ENCODE results near the gene NCF1.
"Not testable (repeated sequence)": the region's sequence is repeated elsewhere in the genome, so short reads cannot be mapped to it uniquely, and the experiment has no call there.

NCF1 gene

GRCh38 chr7:74773760-74774750 is at the start of gene NCF1:
Gene NCF1, plus strand, starts transcription at chr7:74774011. Its CDS starts 21 bp downstream, at chr7:74774032.
- not testable (repeated sequence) for H3K9me3 ChIP-seq (ENCODE audit: control insufficient read depth, insufficient read depth, low read length); H3K4me2 ChIP-seq (ENCODE audit: low read length); H3K36me3 ChIP-seq (ENCODE audit: control insufficient read depth, low read length); H3K79me2 ChIP-seq (ENCODE audit: control insufficient read depth, low read length); H3K27ac ChIP-seq (ENCODE audit: low read depth, low read length); H4K20me1 ChIP-seq (ENCODE audit: control insufficient read depth, insufficient read depth, low read depth, low read length); H3K9me2 ChIP-seq (replicated peaks; ENCODE audit: control insufficient read depth, low read length); H3F3A ChIP-seq (ENCODE audit: control insufficient read depth, insufficient read depth); H3K27me3 ChIP-seq (ENCODE audit: control insufficient read depth, low read length); H3K4me3 ChIP-seq (ENCODE audit: low read length); H3K4me1 ChIP-seq (ENCODE audit: control insufficient read depth, low read length)

DNA sequence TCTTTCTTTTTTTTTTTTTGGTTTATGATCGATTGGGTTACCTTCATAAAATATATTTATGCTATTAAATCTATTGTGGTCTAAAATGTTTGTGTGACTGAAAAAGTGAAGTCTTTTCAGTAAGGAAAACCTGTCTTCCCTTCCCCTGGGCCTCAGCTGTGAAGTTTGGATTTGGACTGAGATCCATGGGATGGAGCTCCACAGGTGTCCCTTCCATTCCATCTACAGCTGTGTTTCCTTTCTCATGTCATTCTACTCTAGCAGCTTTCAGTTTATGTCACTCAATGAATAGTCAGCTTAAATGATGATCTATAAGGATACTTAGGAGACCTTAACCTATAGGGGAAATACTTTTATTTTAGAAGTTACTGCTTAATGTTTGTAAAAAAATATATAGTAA is 48.0 kb upstream of the NCF1 start:
- Histone ChIP-seq H3K9me3 (ENCODE audit: control insufficient read depth, insufficient read depth, low read length) (no peaks in the 10 kb centered on the region), H3K4me2 (ENCODE audit: low read length) (no peak overlapping the region), H3K9me2 (replicated peaks; ENCODE audit: control insufficient read depth, low read length) (no peaks in the 10 kb centered on the region), H3K36me3 (ENCODE audit: control insufficient read depth, low read length) (peaks cover 63% of the 10 kb centered on the region), H3K27ac (ENCODE audit: low read depth, low read length) (no peak overlapping the region), H3K4me3 (ENCODE audit: low read length) (no peak overlapping the region), H3K79me2 (ENCODE audit: control insufficient read depth, low read length) (peaks cover 10% of the 10 kb centered on the region), H3K27me3 (ENCODE audit: control insufficient read depth, low read length) (no peaks in the 10 kb centered on the region), H4K20me1 (ENCODE audit: control insufficient read depth, insufficient read depth, low read depth, low read length) (no peaks in the 10 kb centered on the region), H3F3A (ENCODE audit: control insufficient read depth, insufficient read depth) (peaks cover 10% of the 10 kb centered on the region; the same call in 1 of the 2 replicates), H3K4me1 (ENCODE audit: control insufficient read depth, low read length) (no peaks in the 10 kb centered on the region)
- TF ChIP-seq CTCF (IDR thresholded peaks at IDR 0.05; ENCODE audit: low read depth, low read length, poor library complexity, severe bottlenecking), result no peak
- TF ChIP-seq EZH2phosphoT487 (IDR thresholded peaks at IDR 0.05; ENCODE audit: borderline replicate concordance, low read length), result no peak

DNA sequence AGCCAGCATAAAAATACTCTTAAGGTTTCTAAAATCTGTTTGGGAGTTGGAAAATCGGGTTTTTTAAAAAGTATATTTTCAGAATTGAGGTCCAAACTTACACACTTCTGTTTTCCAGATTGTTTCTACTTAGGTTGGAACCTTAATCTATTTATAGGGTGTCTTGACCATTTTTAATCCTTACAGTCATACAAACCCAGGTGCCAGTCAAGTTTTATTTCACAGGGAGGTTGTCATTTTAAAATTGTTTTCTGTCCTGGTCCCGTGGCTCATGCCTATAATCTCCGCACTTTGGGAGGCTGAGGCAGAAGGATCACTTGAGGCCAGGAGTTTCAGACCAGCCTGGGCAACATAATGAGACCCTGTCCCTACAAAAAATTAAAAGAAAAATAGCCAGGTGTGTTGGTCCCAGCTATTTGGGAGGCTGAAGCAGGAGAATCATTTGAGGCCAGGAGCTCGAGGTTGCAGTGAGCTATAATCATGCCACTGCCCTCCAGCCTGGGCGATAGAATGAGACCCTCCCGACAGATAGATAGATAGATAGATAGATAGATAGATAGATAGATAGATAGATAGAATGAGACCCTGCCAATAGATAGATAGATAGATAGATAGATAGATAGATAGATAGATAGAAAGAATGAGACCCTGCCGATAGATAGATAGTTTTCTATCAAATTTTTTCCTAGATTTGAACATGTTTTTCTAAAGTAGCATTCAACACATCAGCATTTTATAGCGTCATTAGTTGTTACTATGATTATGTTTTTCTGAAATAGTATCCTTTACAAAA is 47.3 kb upstream of the NCF1 start:
- no peak overlapping the region for H3K27ac ChIP-seq (ENCODE audit: low read depth, low read length)
- no peak overlapping the region for H3K4me2 ChIP-seq (ENCODE audit: low read length)
- no peaks in the 10 kb centered on the region for H3K9me2 ChIP-seq (replicated peaks; ENCODE audit: control insufficient read depth, low read length)
- H3K36me3 ChIP-seq (ENCODE audit: control insufficient read depth, low read length), result peaks cover 57% of the 10 kb centered on the region
- no peak overlapping the region for H3K4me3 ChIP-seq (ENCODE audit: low read length)
- H3F3A ChIP-seq (ENCODE audit: control insufficient read depth, insufficient read depth), result peaks cover 10% of the 10 kb centered on the region; the same call in 1 of the 2 replicates
- H3K4me1 ChIP-seq (ENCODE audit: control insufficient read depth, low read length), result no peaks in the 10 kb centered on the region
- H4K20me1 ChIP-seq (ENCODE audit: control insufficient read depth, insufficient read depth, low read depth, low read length), result no peaks in the 10 kb centered on the region
- no peaks in the 10 kb centered on the region for H3K9me3 ChIP-seq (ENCODE audit: control insufficient read depth, insufficient read depth, low read length)
- TF ChIP-seq CTCF (IDR thresholded peaks at IDR 0.05; ENCODE audit: low read depth, low read length, poor library complexity, severe bottlenecking), result no peak
- no peak for TF ChIP-seq EZH2phosphoT487 (IDR thresholded peaks at IDR 0.05; ENCODE audit: borderline replicate concordance, low read length)
- peaks cover 10% of the 10 kb centered on the region for H3K79me2 ChIP-seq (ENCODE audit: control insufficient read depth, low read length)
- no peaks in the 10 kb centered on the region for H3K27me3 ChIP-seq (ENCODE audit: control insufficient read depth, low read length)

DNA sequence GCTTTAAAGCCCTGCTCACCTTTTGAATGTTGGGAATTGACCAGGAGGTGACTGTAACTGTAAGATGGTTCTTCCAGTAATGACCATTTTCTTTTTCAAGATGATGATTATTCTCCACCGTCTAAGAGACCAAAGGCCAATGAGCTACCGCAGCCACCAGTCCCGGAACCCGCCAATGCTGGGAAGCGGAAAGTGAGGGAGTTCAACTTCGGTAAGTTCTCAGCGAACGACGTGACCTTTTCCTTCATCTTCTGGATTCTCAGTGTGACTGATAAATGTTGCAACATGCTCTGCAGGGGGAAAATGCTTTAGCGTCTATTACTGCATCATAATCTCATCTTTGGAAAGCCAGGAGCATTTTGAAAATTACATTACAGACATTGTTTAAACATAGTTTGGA is 45.1 kb upstream of the NCF1 start:
- H3F3A ChIP-seq (ENCODE audit: control insufficient read depth, insufficient read depth); H3K4me3 ChIP-seq (ENCODE audit: low read length); H3K9me2 ChIP-seq (replicated peaks; ENCODE audit: control insufficient read depth, low read length); H3K27ac ChIP-seq (ENCODE audit: low read depth, low read length); H4K20me1 ChIP-seq (ENCODE audit: control insufficient read depth, insufficient read depth, low read depth, low read length); H3K79me2 ChIP-seq (ENCODE audit: control insufficient read depth, low read length); H3K9me3 ChIP-seq (ENCODE audit: control insufficient read depth, insufficient read depth, low read length); H3K27me3 ChIP-seq (ENCODE audit: control insufficient read depth, low read length); H3K4me1 ChIP-seq (ENCODE audit: control insufficient read depth, low read length); H3K4me2 ChIP-seq (ENCODE audit: low read length): not testable (repeated sequence)
- H3K36me3 ChIP-seq (ENCODE audit: control insufficient read depth, low read length), result peaks cover 40% of the 10 kb centered on the region

DNA sequence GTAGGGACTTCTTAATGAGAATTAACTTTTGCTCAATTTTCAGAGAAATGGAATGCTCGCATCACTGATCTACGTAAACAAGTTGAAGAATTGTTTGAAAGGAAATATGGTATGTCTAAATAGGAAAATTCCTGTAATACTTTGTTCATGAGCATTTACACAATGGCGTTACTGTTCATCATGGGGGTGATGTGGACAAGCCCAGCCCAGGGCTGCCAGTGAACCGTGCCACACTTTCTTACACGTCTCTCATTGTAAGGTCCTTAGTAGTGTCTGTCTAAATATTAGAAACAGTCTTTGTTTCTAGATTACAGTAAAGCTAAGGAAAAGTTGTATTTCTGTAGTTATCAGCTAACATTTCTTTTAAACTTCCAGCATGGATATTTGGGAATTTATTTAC is 43.6 kb upstream of the NCF1 start:
- H3K27ac ChIP-seq (ENCODE audit: low read depth, low read length); H3K4me2 ChIP-seq (ENCODE audit: low read length); H3F3A ChIP-seq (ENCODE audit: control insufficient read depth, insufficient read depth); H3K9me2 ChIP-seq (replicated peaks; ENCODE audit: control insufficient read depth, low read length); H3K4me1 ChIP-seq (ENCODE audit: control insufficient read depth, low read length); H3K9me3 ChIP-seq (ENCODE audit: control insufficient read depth, insufficient read depth, low read length); H3K27me3 ChIP-seq (ENCODE audit: control insufficient read depth, low read length); H3K4me3 ChIP-seq (ENCODE audit: low read length); H4K20me1 ChIP-seq (ENCODE audit: control insufficient read depth, insufficient read depth, low read depth, low read length); H3K79me2 ChIP-seq (ENCODE audit: control insufficient read depth, low read length): not testable (repeated sequence)
- peaks cover 28% of the 10 kb centered on the region for H3K36me3 ChIP-seq (ENCODE audit: control insufficient read depth, low read length)

DNA sequence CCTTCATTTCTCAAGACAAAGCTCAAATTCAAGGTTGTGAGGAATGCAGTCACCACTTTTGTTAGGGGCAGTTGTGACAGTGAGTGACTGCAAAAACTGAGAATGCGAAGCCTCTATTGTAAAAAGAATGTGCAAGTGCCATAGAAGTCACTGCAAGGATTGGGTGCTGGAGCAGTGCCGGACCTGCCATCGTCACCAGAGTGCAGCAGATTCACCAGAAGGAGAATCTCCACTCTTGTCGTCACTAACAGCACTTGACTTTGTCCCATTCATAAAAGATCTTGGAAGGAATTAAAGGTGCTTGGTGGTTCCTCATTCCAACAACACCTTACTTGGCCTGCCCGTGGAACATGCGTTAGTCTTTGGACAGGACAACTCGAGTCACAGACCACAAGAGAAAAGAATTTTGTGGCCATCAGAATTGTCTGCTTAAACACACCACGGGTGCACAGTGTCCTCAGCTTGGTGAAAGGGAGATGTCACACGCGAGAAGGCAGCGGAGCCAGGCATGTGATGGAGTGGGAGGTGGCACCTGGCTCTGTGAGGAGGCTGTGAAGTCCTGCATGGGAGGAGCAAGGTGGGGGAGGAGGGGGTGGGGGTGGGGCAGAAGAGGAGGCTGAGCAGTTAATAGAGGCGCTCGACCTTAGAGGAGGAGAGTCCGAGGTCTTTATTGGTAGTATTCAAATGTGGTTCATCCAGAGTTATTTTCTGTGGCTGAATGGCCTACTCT is 33.7 kb upstream of the NCF1 start:
- H3K9me3 ChIP-seq (ENCODE audit: control insufficient read depth, insufficient read depth, low read length); H3K79me2 ChIP-seq (ENCODE audit: control insufficient read depth, low read length); H3K27ac ChIP-seq (ENCODE audit: low read depth, low read length); H3K4me2 ChIP-seq (ENCODE audit: low read length); H3K4me1 ChIP-seq (ENCODE audit: control insufficient read depth, low read length); H3K27me3 ChIP-seq (ENCODE audit: control insufficient read depth, low read length); H4K20me1 ChIP-seq (ENCODE audit: control insufficient read depth, insufficient read depth, low read depth, low read length); H3K36me3 ChIP-seq (ENCODE audit: control insufficient read depth, low read length); H3F3A ChIP-seq (ENCODE audit: control insufficient read depth, insufficient read depth); H3K9me2 ChIP-seq (replicated peaks; ENCODE audit: control insufficient read depth, low read length); H3K4me3 ChIP-seq (ENCODE audit: low read length): not testable (repeated sequence)
